Measurements from ENCODE around the gene SIGLEC10.
"Not testable (repeated sequence)": the region's sequence is repeated elsewhere in the genome, so short reads cannot be mapped to it uniquely, and the experiment has no call there.

Gene SIGLEC10

GRCh38 chr19:51417107-51417809 lies at the start of gene SIGLEC10:
Gene SIGLEC10, minus strand, starts transcription at chr19:51417642. Its CDS starts 61 bp downstream, at chr19:51417581.
- no peak for DNase-seq

GRCh38 chr19:51466723-51467122 lies 49.3 kb upstream of the SIGLEC10 start:
- DNase-seq = no peak

- not testable (repeated sequence) for DNase-seq
Measured at GRCh38 chr19:51463976-51464581, 46.6 kb upstream of the SIGLEC10 start.

GRCh38 chr19:51462681-51463080 lies 45.2 kb upstream of the SIGLEC10 start:
- DNase-seq = no peak

GRCh38 chr19:51462276-51462675 lies 44.8 kb upstream of the SIGLEC10 start:
- DNase-seq = no peak

- DNase-seq = no peak
Measured at GRCh38 chr19:51461723-51462161, 44.3 kb upstream of the SIGLEC10 start.

GRCh38 chr19:51460164-51460992 lies 42.9 kb upstream of the SIGLEC10 start:
- DNase-seq = no peak

GRCh38 chr19:51458899-51459505 lies 41.6 kb upstream of the SIGLEC10 start:
- no peak for DNase-seq

GRCh38 chr19:51458051-51458645 lies 40.7 kb upstream of the SIGLEC10 start, which contains the start of gene SIGLEC8:
Gene SIGLEC8, minus strand, starts transcription at chr19:51458454. Its CDS starts 67 bp downstream, at chr19:51458387.
- no peak for DNase-seq

- DNase-seq = no peak
Measured at GRCh38 chr19:51457351-51458013, 40.0 kb upstream of the SIGLEC10 start.

- no peak for DNase-seq
Measured at GRCh38 chr19:51456541-51457290, 39.3 kb upstream of the SIGLEC10 start.

GRCh38 chr19:51450730-51451307 lies 33.4 kb upstream of the SIGLEC10 start:
- no peak for DNase-seq

- DNase-seq = no peak
Measured at GRCh38 chr19:51448411-51449016, 31.1 kb upstream of the SIGLEC10 start.

- DNase-seq = no peak
Measured at GRCh38 chr19:51448011-51448410, 30.6 kb upstream of the SIGLEC10 start.

GRCh38 chr19:51447510-51447909 lies 30.1 kb upstream of the SIGLEC10 start:
- not testable (repeated sequence) for DNase-seq

GRCh38 chr19:51441410-51442390 lies 24.3 kb upstream of the SIGLEC10 start:
- no peak for DNase-seq

- no peak for DNase-seq
Measured at GRCh38 chr19:51440846-51441409, 23.5 kb upstream of the SIGLEC10 start.

GRCh38 chr19:51440052-51440451 lies 22.6 kb upstream of the SIGLEC10 start:
- no peak for DNase-seq

- no peak for DNase-seq
Measured at GRCh38 chr19:51439021-51439465, 21.6 kb upstream of the SIGLEC10 start.

Data from left hindlimb (tissue), 1 donor.